IMR-90 (cell line): Measurements from ENCODE around the gene SURF6. TPM values are rescaled to one million over a fixed set of nuclear protein-coding genes. Genes with fewer than 3 reads are reported as not detected.
"Not testable (repeated sequence)": the region's sequence is repeated elsewhere in the genome, so short reads cannot be mapped to it uniquely, and the experiment has no call there.

Source experiments
- ATAC-seq: fragments of 200-7000 bp; cut with Tn5 transposase; 2 replicates; pipeline ENCODE4 v1.9.1; 2020; ENCODE audit warnings: low read depth, mild to moderate bottlenecking, moderate library complexity
- BruUV-seq: library from RNA; stranded (reverse); fragments of 400-500 nt; replicated peaks from 2 replicates; lab custom pipeline; 2021; lab: Mats Ljungman, UMichigan
- CTCF ChIA-PET: fragments of 300-600 bp; formaldehyde crosslinking; extraction: SDS; loops from one replicate; lab custom pipeline; 2021; ENCODE audit warnings: antibody characterized with exemption; lab: Yijun Ruan, JAX
- POLR2A ChIA-PET: fragments of 300-600 bp; sonication (Branson Sonifier 250); formaldehyde crosslinking; loops from one replicate; lab custom pipeline; 2022; ENCODE audit warnings: antibody characterized with exemption; ENCODE audit not compliant: unreplicated experiment; lab: Charles Lee
- DNase-seq: peaks from one replicate; pipeline ENCODE4 v3.0.0; 2013
- H2AFZ ChIP-seq: replicated peaks from 2 replicates; pipeline ENCODE3; 2013; ENCODE audit warnings: low read length, mild to moderate bottlenecking; ENCODE audit not compliant: poor library complexity
- H2AK5ac ChIP-seq: 2 replicates; pipeline ENCODE4 v1.6.1; 2013; ENCODE audit warnings: low read depth, low read length, inconsistent platforms
- H2AK9ac ChIP-seq: replicated peaks from 2 replicates; pipeline ENCODE3; 2013; ENCODE audit warnings: mild to moderate bottlenecking, low read depth, low read length, moderate library complexity; ENCODE audit not compliant: poor library complexity
- H2BK120ac ChIP-seq: 2 replicates; pipeline ENCODE4 v1.6.1; 2013; ENCODE audit warnings: low read depth, low read length, inconsistent platforms
- H2BK15ac ChIP-seq: 3 replicates; pipeline ENCODE4 v1.6.1; 2013; ENCODE audit warnings: low read depth, low read length, inconsistent platforms
- H2BK20ac ChIP-seq: 2 replicates; pipeline ENCODE4 v1.6.1; 2013; ENCODE audit warnings: low read depth, mild to moderate bottlenecking, inconsistent platforms, low read length, moderate library complexity
- H2BK5ac ChIP-seq: 2 replicates; pipeline ENCODE4 v1.6.1; 2013; ENCODE audit warnings: mild to moderate bottlenecking, low read depth, low read length, inconsistent platforms; ENCODE audit not compliant: poor library complexity, severe bottlenecking
- H3K14ac ChIP-seq: replicated peaks from 2 replicates; pipeline ENCODE4 v1.6.1; 2013; ENCODE audit warnings: low read depth, low read length, inconsistent platforms
- H3K18ac ChIP-seq: 2 replicates; pipeline ENCODE4 v1.6.1; 2013; ENCODE audit warnings: low read depth, low read length, control low read depth
- H3K23ac ChIP-seq: 2 replicates; pipeline ENCODE4 v1.6.1; 2013; ENCODE audit warnings: low read depth, low read length, inconsistent platforms
- H3K27ac ChIP-seq: 2 replicates; pipeline ENCODE4 v1.5.1; 2013; ENCODE audit warnings: mild to moderate bottlenecking, control low read depth, low read length; ENCODE audit not compliant: insufficient read depth
- H3K27me3 ChIP-seq: 2 replicates; pipeline ENCODE4 v1.6.1; 2013; ENCODE audit warnings: low read length; ENCODE audit not compliant: control insufficient read depth, insufficient read depth
- H3K36me3 ChIP-seq: 2 replicates; pipeline ENCODE4 v1.6.1; 2013; ENCODE audit warnings: low read length, mixed read lengths; ENCODE audit not compliant: control insufficient read depth, insufficient read depth
- H3K4ac ChIP-seq: 2 replicates; pipeline ENCODE4 v1.6.1; 2013; ENCODE audit warnings: low read depth, low read length, inconsistent platforms
- H3K4me1 ChIP-seq: 2 replicates; pipeline ENCODE4 v1.6.1; 2013; ENCODE audit warnings: low read length, mixed read lengths; ENCODE audit not compliant: control insufficient read depth, insufficient read depth
- H3K4me2 ChIP-seq: 2 replicates; pipeline ENCODE4 v1.6.1; 2013; ENCODE audit warnings: low read depth, mild to moderate bottlenecking, control low read depth, low read length, moderate library complexity
- H3K4me3 ChIP-seq: 2 replicates; pipeline ENCODE4 v1.5.1; 2013; ENCODE audit warnings: low read depth, mild to moderate bottlenecking, control low read depth, low read length, moderate library complexity; ENCODE audit not compliant: insufficient read depth
- H3K56ac ChIP-seq: 2 replicates; pipeline ENCODE4 v1.6.1; 2013; ENCODE audit warnings: low read length, inconsistent platforms; ENCODE audit not compliant: insufficient read depth; ENCODE audit errors: extremely low read depth
- H3K79me1 ChIP-seq, 2 experiments: 2 replicates each; pipeline ENCODE4 v1.6.1; 2013; ENCODE audit warnings: low read length in 2 of 2, inconsistent platforms in 1 of 2, low read depth in 1 of 2
- H3K9ac ChIP-seq: 2 replicates; pipeline ENCODE4 v1.6.1; 2013; ENCODE audit warnings: low read depth, low read length, control low read depth
- H3K9me1 ChIP-seq: 2 replicates; pipeline ENCODE4 v1.6.1; 2013; ENCODE audit warnings: low read length, inconsistent platforms; ENCODE audit not compliant: insufficient read depth
- H3K9me3 ChIP-seq: 2 replicates; pipeline ENCODE4 v1.6.1; 2013; ENCODE audit warnings: low read length; ENCODE audit not compliant: control insufficient read depth, insufficient read depth
- H4K20me1 ChIP-seq: 2 replicates; pipeline ENCODE4 v1.6.1; 2013; ENCODE audit warnings: low read length, inconsistent platforms; ENCODE audit not compliant: insufficient read depth
- H4K5ac ChIP-seq: 2 replicates; pipeline ENCODE4 v1.6.1; 2013; ENCODE audit warnings: mild to moderate bottlenecking, low read depth, low read length, control low read depth
- H4K8ac ChIP-seq, 2 experiments: 2 replicates each; pipeline ENCODE4 v1.6.1; 2013; ENCODE audit warnings: low read depth in 2 of 2, low read length in 2 of 2, control low read depth in 1 of 2, inconsistent platforms in 1 of 2
- H4K91ac ChIP-seq: 2 replicates; pipeline ENCODE4 v1.6.1; 2013; ENCODE audit warnings: low read depth, low read length, inconsistent platforms; ENCODE audit not compliant: insufficient read depth
- WGBS, 2 experiments: methylation state at CpG; one replicate each; pipeline versions ENCODE4 v1.1.5 to v1.1.7; 2013; ENCODE audit warnings: missing lambda C conversion rate in 2 of 2; ENCODE audit not compliant: insufficient read length in 1 of 2; ENCODE audit errors: extremely low coverage in 2 of 2; 5-methylcytosine and 5-hydroxymethylcytosine counted together
- dilution Hi-C: fragments of 300-500 bp; cut with HindIII; formaldehyde crosslinking; loops from one replicate; pipeline ENCODE4 v1.14.3; 2018; ENCODE audit warnings: low sequenced_read_pairs; ENCODE audit not compliant: unreplicated experiment
- in situ Hi-C: fragments of 300-500 bp; cut with MboI; formaldehyde crosslinking; loops from 3 replicates; pipeline ENCODE4 v1.14.3; 2019; ENCODE audit warnings: low sequenced_read_pairs, inconsistent platforms, mixed read lengths
- intact Hi-C: fragments of 100-400 bp; cut with micrococcal nuclease; formaldehyde crosslinking; loops from 2 replicates; pipeline ENCODE4 v1.10.0; 2022
- polyA plus RNA-seq, 3 experiments: library from polyadenylated mRNA; depleted of rRNA; stranded (reverse); fragments of >200 nt; gene quantifications; 2 replicates each; pipeline ENCODE4 v1.2.3, GENCODE V29; 2012; ENCODE audit warnings: low replicate concordance in 1 of 3
- total RNA-seq: library from RNA; depleted of rRNA; stranded (reverse); fragments of >200 nt; gene quantifications from 2 replicates; pipeline ENCODE4 v1.2.3, GENCODE V29; 2012

SURF6 gene
- total and polyA plus RNA-seq, 2 of the 4 experiments (the other 2 are of a cell fraction), result 6.1 to 12.8 TPM

- H2AK9ac ChIP-seq, H2BK15ac ChIP-seq, H4K5ac ChIP-seq, H3K4me2 ChIP-seq, H3K36me3 ChIP-seq, H3K4me3 ChIP-seq, intact Hi-C loops, H2BK120ac ChIP-seq, H3K14ac ChIP-seq, H2AK5ac ChIP-seq, CTCF ChIA-PET, H3K23ac ChIP-seq, H3K79me1 ChIP-seq, H2BK20ac ChIP-seq, H4K91ac ChIP-seq, ATAC-seq, H3K27ac ChIP-seq, H3K9me1 ChIP-seq, H2AFZ ChIP-seq, H3K56ac ChIP-seq, H3K9ac ChIP-seq, H4K20me1 ChIP-seq, BruUV-seq, dilution Hi-C loops, DNase-seq, H3K18ac ChIP-seq, H2BK5ac ChIP-seq, H3K4me1 ChIP-seq, H3K9me3 ChIP-seq, POLR2A ChIA-PET, in situ Hi-C loops, H3K4ac ChIP-seq, H4K8ac ChIP-seq: not testable (repeated sequence)
- WGBS, 2 experiments, result 66% methylated on average over 8 of the region's 16 CpGs; no CpG with 5 or more reads in 1 of the 2 experiments
- H3K27me3 ChIP-seq, result peaks cover 22% of the 10 kb centered on the region
Measured at GRCh38 chr9:133283255-133284032, 52.5 kb downstream of the SURF6 start.
